ENCODE data around the gene KCNG2. TPM values are rescaled to one million over a fixed set of nuclear protein-coding genes. Genes with fewer than 3 reads are reported as not detected.

KCNG2 gene
- total and polyA plus RNA-seq, 12 donors, result 0.06 to 2.9 (median 0.50) TPM; not detected in 3

DNA sequence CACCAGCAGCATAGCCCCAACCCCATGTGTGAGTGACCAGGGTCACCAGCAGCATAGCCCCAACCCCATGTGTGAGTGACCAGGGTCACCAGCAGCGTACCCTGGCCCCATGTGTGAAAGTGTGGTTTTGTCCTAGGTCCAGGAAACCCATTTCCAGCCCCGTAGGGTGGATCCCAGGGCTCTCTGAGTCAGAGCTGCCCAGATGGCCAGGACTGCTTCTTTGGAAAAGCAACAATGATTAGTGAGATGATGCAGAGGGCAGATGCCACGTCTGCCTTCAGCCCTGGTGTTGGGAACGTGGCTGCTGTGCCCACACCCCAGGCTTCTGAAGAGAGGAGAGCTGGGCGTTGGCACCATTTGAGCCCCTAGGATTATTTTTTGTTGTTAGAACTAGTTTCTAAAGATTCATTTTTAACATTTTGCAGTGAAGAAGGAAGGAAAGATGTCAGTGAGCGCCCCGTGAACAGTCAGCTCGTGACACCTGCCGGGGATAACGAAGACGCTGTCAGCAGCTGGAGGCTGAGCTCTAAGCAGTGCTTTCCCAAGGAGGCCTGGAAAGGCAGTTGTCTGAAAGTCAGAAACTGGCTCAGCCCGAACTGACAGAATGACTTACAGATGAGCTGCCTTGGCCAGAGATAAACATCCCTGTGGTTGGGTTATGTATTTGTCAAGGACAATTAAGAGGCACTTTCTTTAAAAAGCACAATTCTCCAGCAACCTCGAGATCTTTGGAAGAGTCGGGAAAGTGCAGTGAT, 32.1 kb upstream of the KCNG2 start:
- Histone ChIP-seq H3K4me1 (replicated peaks in 1 of 2) (no peaks in the 10 kb centered on the region), H3K27ac (no peak overlapping the region), H3K36me3 (replicated peaks in 1 of 2) (no peaks in the 10 kb centered on the region), H3K4me3 (no peak overlapping the region), H3K9me3 (replicated peaks in 1 of 3) (no peaks in the 10 kb centered on the region), H3K27me3 (no peaks in the 10 kb centered on the region)
- 45 to 58% (median 53%) methylated on average over 12 to 14 of the region's 14 CpGs for WGBS, 4 donors
- DNase-seq, result no peak
- intact Hi-C loops (cut with DNase I), result no loop called here
- TF ChIP-seq, protein P1, sequence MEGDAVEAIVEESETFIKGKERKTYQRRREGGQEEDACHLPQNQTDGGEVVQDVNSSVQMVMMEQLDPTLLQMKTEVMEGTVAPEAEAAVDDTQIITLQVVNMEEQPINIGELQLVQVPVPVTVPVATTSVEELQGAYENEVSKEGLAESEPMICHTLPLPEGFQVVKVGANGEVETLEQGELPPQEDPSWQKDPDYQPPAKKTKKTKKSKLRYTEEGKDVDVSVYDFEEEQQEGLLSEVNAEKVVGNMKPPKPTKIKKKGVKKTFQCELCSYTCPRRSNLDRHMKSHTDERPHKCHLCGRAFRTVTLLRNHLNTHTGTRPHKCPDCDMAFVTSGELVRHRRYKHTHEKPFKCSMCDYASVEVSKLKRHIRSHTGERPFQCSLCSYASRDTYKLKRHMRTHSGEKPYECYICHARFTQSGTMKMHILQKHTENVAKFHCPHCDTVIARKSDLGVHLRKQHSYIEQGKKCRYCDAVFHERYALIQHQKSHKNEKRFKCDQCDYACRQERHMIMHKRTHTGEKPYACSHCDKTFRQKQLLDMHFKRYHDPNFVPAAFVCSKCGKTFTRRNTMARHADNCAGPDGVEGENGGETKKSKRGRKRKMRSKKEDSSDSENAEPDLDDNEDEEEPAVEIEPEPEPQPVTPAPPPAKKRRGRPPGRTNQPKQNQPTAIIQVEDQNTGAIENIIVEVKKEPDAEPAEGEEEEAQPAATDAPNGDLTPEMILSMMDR (IDR thresholded peaks at IDR 0.05), result no peak
- TF ChIP-seq POLR2A (IDR thresholded peaks at IDR 0.05), result no peak

DNA sequence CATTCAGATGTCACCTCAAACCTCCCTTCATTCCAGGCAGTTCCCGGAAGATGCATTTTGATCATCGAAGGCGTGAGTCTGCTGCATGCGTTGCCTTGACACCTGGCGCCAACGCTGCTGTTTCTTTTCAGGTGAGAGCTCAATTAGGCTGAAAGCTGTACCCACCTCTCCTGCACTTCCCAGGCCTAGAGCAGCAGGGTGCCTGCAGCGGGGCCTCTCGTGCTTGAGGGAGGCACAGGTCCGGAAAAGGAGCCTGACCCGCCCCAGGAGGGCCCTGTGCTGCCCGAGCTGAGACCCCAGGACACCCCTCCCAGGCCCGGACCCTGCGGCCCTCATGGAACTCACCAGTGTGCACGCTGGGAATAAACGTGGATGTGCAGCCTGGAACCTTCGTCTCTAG, 31.4 kb upstream of the KCNG2 start:
- Histone ChIP-seq H3K27ac (no peak overlapping the region), H3K9me3 (replicated peaks in 1 of 3) (no peaks in the 10 kb centered on the region), H3K36me3 (replicated peaks in 1 of 2) (no peaks in the 10 kb centered on the region), H3K4me1 (replicated peaks in 1 of 2) (no peaks in the 10 kb centered on the region), H3K4me3 (no peak overlapping the region), H3K27me3 (no peaks in the 10 kb centered on the region)
- DNase-seq, result no peak
- 67 to 77% (median 69%) methylated on average over 8 to 16 of the region's 16 CpGs for WGBS, 4 donors
- intact Hi-C loops (cut with DNase I), result no loop called here
- TF ChIP-seq, protein P1 (IDR thresholded peaks at IDR 0.05), result no peak
- no peak for TF ChIP-seq POLR2A (IDR thresholded peaks at IDR 0.05)

DNA sequence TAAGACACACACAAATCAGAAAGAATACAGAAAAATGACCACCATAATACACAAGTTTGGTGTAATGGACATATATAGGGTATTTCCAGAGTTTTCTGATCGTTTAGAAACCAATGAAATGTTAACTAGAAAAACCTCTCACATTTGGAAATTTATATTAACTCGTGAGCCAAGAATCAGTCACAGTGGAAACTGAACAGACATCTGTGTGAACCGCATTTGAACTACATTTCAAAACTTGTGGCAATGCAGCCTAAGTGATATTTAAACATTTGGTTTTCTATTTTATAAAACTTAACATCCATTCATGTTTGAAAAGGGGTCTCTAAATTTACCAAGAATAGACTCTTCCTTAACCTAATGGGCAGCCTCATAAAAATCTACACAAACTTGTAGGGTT, 29.0 kb upstream of the KCNG2 start:
- 58 to 64% (median 60%) methylated on average over 3 of the region's 3 CpGs for WGBS, 4 donors
- Histone ChIP-seq H3K27ac (no peak overlapping the region), H3K4me3 (no peak overlapping the region), H3K9me3 (replicated peaks in 1 of 3) (no peaks in the 10 kb centered on the region), H3K36me3 (replicated peaks in 1 of 2) (no peaks in the 10 kb centered on the region), H3K27me3 (no peaks in the 10 kb centered on the region), H3K4me1 (replicated peaks in 1 of 2) (no peaks in the 10 kb centered on the region)
- no peak for DNase-seq
- TF ChIP-seq, protein P1 (IDR thresholded peaks at IDR 0.05), result no peak
- TF ChIP-seq POLR2A (IDR thresholded peaks at IDR 0.05), result no peak
- intact Hi-C loops (cut with DNase I), result no loop called here

DNA sequence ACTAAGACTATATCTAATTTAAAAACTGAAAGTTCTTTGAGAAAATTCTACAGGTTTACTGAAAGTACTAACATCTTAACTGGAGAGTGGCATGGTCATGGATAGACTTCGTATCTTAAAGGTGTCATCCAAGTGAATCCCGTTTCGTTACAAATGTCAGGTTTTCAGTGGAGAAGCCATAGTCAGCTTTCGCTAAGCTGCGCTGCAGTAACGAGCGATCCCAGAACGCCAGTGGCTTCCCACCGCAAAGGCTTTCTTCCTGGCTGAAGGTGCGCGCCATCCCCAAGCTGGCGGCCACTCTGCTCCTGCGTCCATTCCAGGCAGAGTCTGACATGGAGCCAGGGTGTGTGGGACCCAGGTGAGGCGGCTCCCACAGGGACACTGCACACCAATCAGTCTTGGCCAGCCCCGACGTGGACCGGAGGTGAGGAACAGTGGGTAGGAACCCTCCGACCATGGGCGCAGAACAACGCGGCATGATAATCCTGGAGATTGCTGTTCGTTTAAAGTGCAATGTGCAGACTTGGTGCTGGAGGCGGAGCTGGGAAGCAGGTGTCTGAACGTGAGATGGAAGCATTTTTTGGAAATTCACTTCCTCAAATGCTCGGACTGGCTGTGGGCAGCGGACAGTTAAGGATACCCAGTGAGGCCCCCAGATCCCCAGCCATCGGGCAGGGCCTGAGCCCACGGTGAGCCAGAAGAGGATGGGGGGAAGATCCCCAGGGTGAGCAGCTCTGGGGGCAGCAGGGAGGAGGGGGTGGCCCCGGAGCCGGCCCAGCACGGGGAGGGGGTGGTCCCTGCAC, 27.8 kb upstream of the KCNG2 start:
- no peaks in the 10 kb centered on the region for H3K36me3 ChIP-seq (replicated peaks in 1 of 2)
- DNase-seq, result no peak
- H3K27ac ChIP-seq, result no peak overlapping the region
- no peaks in the 10 kb centered on the region for H3K27me3 ChIP-seq
- 78 to 87% (median 84%) methylated on average over 25 to 31 of the region's 31 CpGs for WGBS, 4 donors
- no peak overlapping the region for H3K4me3 ChIP-seq
- no peaks in the 10 kb centered on the region for H3K4me1 ChIP-seq (replicated peaks in 1 of 2)
- H3K9me3 ChIP-seq (replicated peaks in 1 of 3), result no peaks in the 10 kb centered on the region
- intact Hi-C loops (cut with DNase I), result no loop called here
- TF ChIP-seq, protein P1 (IDR thresholded peaks at IDR 0.05), result no peak
- TF ChIP-seq POLR2A (IDR thresholded peaks at IDR 0.05), result no peak
